ENCODE results near the gene LRRC27. TPM values are rescaled to one million over a fixed set of nuclear protein-coding genes. Genes with fewer than 3 reads are reported as not detected.

Gene LRRC27
- total and polyA plus RNA-seq, 8 donors: 2.5 to 11.1 (median 4.3) TPM

- FAIRE-seq (no peak), DNase-seq (peak in 1 of 6 donors; percentile 15), ATAC-seq (no peak)
- WGBS, 2 donors: 91% methylated on average over 13 of the region's 13 CpGs
- no peaks in the 10 kb centered on the region for H3K27me3 ChIP-seq
- no peak overlapping the region for H3K4me3 ChIP-seq
- intact Hi-C loops (cut with DNase I): no loop called here
- no peak overlapping the region for H3K27ac ChIP-seq
- peaks cover 0 to 13% (median 0%) of the 10 kb centered on the region in 3 donors for H3K36me3 ChIP-seq
- TF ChIP-seq CTCF (IDR thresholded peaks at IDR 0.05): no peak
- no peaks in the 10 kb centered on the region for H3K4me1 ChIP-seq
- no peaks in the 10 kb centered on the region for H3K9me3 ChIP-seq
Observed at GRCh38 chr10:132369636-132370185, 37.7 kb downstream of the LRRC27 start.

GRCh38 chr10:132370426-132371340 is 38.7 kb downstream of the LRRC27 start:
- FAIRE-seq: no peak
- no peak overlapping the region for H3K27ac ChIP-seq
- H3K27me3 ChIP-seq: no peaks in the 10 kb centered on the region
- intact Hi-C loops (cut with DNase I): no loop called here
- H3K36me3 ChIP-seq: peaks cover 0 to 9% (median 0%) of the 10 kb centered on the region in 3 donors
- DNase-seq: peak in 1 of 6 donors; percentile 41
- no peak for ATAC-seq
- H3K4me1 ChIP-seq: no peaks in the 10 kb centered on the region
- no peak for TF ChIP-seq CTCF (IDR thresholded peaks at IDR 0.05)
- H3K4me3 ChIP-seq: no peak overlapping the region
- 94 to 95% methylated on average over 31 of the region's 31 CpGs for WGBS, 2 donors
- no peaks in the 10 kb centered on the region for H3K9me3 ChIP-seq

GRCh38 chr10:132371641-132372081 is 39.7 kb downstream of the LRRC27 start:
- Histone ChIP-seq H3K36me3 (no peaks in the 10 kb centered on the region), H3K4me1 (no peaks in the 10 kb centered on the region), H3K9me3 (no peaks in the 10 kb centered on the region), H3K27me3 (no peaks in the 10 kb centered on the region), H3K27ac (no peak overlapping the region), H3K4me3 (no peak overlapping the region)
- ATAC-seq (no peak), DNase-seq (peak in 1 of 6 donors; percentile 53), FAIRE-seq (no peak)
- intact Hi-C loops (cut with DNase I): no loop called here
- 78 to 82% methylated on average over 9 of the region's 9 CpGs for WGBS, 2 donors
- TF ChIP-seq CTCF (IDR thresholded peaks at IDR 0.05): no peak

GRCh38 chr10:132372516-132373095 is 40.6 kb downstream of the LRRC27 start:
- TF ChIP-seq CTCF (IDR thresholded peaks at IDR 0.05): no peak
- FAIRE-seq: no peak

More at GRCh38 chr10:132372516-132373095, 40.6 kb downstream of the LRRC27 start:
- intact Hi-C loops (cut with DNase I): no loop called here
- no peaks in the 10 kb centered on the region for H3K36me3 ChIP-seq
- WGBS, 2 donors: 87 to 91% methylated on average over 16 of the region's 16 CpGs
- no peak overlapping the region for H3K27ac ChIP-seq
- no peaks in the 10 kb centered on the region for H3K4me1 ChIP-seq
- no peak for ATAC-seq
- no peak overlapping the region for H3K4me3 ChIP-seq
- no peaks in the 10 kb centered on the region for H3K27me3 ChIP-seq
- peak in 1 of 6 donors; percentile 44 for DNase-seq
- no peaks in the 10 kb centered on the region for H3K9me3 ChIP-seq

All from pancreas (tissue), 10 donors.